Breast epithelium (tissue), 4 donors: Measurements from ENCODE around the gene ADAMTS1. TPM values are rescaled to one million over a fixed set of nuclear protein-coding genes. Genes with fewer than 3 reads are reported as not detected.
A peak's percentile ranks its signal among the peaks of the same experiment; 100 is the strongest.

Experiments
- DNase-seq, 2 donors: peaks; one replicate each; pipeline ENCODE4 v3.0.0-alpha.2; 2019; ENCODE audit warnings: low spot score in 2 of 2
- H3K27ac ChIP-seq, 2 donors: fragments of 200-600 bp; sonication (generic) in 1 of 2; one replicate each; pipeline ENCODE4 v1.5.1; 2016 to 2019; ENCODE audit warnings: mild to moderate bottlenecking in 1 of 2
- H3K27me3 ChIP-seq, 2 donors: fragments of 200-600 bp; sonication (generic) in 1 of 2; one replicate each; pipeline versions ENCODE4 v1.5.1 to v1.6.0; 2017 to 2019; ENCODE audit warnings: control low read depth in 1 of 2, mild to moderate bottlenecking in 1 of 2
- H3K36me3 ChIP-seq: fragments of 200-600 bp; one replicate; pipeline ENCODE4 v1.5.1; 2019
- H3K4me1 ChIP-seq, 2 donors: fragments of 200-600 bp; sonication (generic); one replicate each; pipeline ENCODE4 v1.5.1; 2016 to 2019; ENCODE audit warnings: control low read depth in 1 of 2
- H3K4me3 ChIP-seq, 3 donors: fragments of 200-600 bp; sonication (generic); 1 replicate in 2 of 3; 2 replicates in 1 of 3; pipeline ENCODE4 v1.5.1; 2016 to 2019; ENCODE audit warnings: mild to moderate bottlenecking in 3 of 3, moderate library complexity in 2 of 3
- H3K9me3 ChIP-seq, 2 donors: fragments of 200-600 bp; sonication (generic) in 1 of 2; one replicate each; pipeline ENCODE4 v1.5.1; 2016 to 2019; ENCODE audit warnings: control low read depth in 1 of 2
- CTCF ChIP-seq, 3 donors: fragments of 450-650 bp; IDR thresholded peaks; one replicate each; pipeline ENCODE4 v1.5.1; 2016 to 2017; ENCODE audit warnings: antibody characterized with exemption in 3 of 3, mild to moderate bottlenecking in 3 of 3, moderate library complexity in 3 of 3
- POLR2A ChIP-seq: fragments of 450-650 bp; IDR thresholded peaks from one replicate; pipeline ENCODE4 v1.6.1; 2016; ENCODE audit warnings: antibody characterized with exemption, mild to moderate bottlenecking, moderate library complexity
- POLR2AphosphoS5 ChIP-seq, 3 donors: sonication (generic); formaldehyde crosslinking; IDR thresholded peaks; one replicate each; pipeline ENCODE4 v1.6.1; 2017; ENCODE audit warnings: antibody characterized with exemption in 3 of 3
- intact Hi-C: fragments of 100-400 bp; cut with DNase I; formaldehyde crosslinking; loops from one replicate; pipeline ENCODE4 v1.15.1; 2023; ENCODE audit warnings: low total_unique reads
- total RNA-seq, 3 donors: library from RNA; depleted of rRNA; stranded (reverse); fragments of >200 nt; gene quantifications; one replicate each; pipeline ENCODE4 v1.1.0, GENCODE V29; 2016

ADAMTS1 gene
- total RNA-seq: 100 to 1,000 TPM in 1 of 3 donors, 10 to 100 TPM in 2; 72.0 to 198 (median 72.7) TPM

GRCh38 chr21:26845066-26845758, at the start of gene ADAMTS1:
ADAMTS1 (minus strand) TSS chr21:26845409; CDS start chr21:26844954, 455 bp downstream.
- TF ChIP-seq POLR2AphosphoS5 (IDR thresholded peaks at IDR 0.05) (peak; percentile 87 to 99 (median 99)), CTCF (IDR thresholded peaks at IDR 0.05) (no peak), POLR2A (peak; percentile 88)
- peak within 1 kb of the TSS; percentile 69 to 94 (median 83) for H3K4me3 ChIP-seq
- no peaks in the 10 kb centered on the region for H3K4me1 ChIP-seq
- H3K27ac ChIP-seq: peak within 1 kb of the TSS; percentile 85 to 98
- H3K27me3 ChIP-seq: no peaks in the 10 kb centered on the region
- H3K36me3 ChIP-seq: no peaks in the 10 kb centered on the region
- peak; percentile 71 to 87 for DNase-seq
- no peaks in the 10 kb centered on the region for H3K9me3 ChIP-seq
- intact Hi-C loops: no loop called here

GRCh38 chr21:26892151-26892550, 46.9 kb upstream of the ADAMTS1 start:
- Histone ChIP-seq H3K9me3 (no peaks in the 10 kb centered on the region), H3K36me3 (no peaks in the 10 kb centered on the region), H3K4me3 (no peak overlapping the region), H3K27me3 (no peaks in the 10 kb centered on the region), H3K4me1 (no peaks in the 10 kb centered on the region), H3K27ac (no peak overlapping the region)
- intact Hi-C loops: no loop called here
- no peak for DNase-seq
- TF ChIP-seq POLR2AphosphoS5 (IDR thresholded peaks at IDR 0.05): no peak
- TF ChIP-seq POLR2A: no peak
- TF ChIP-seq CTCF (IDR thresholded peaks at IDR 0.05): no peak

- intact Hi-C loops: no loop called here
- H3K27me3 ChIP-seq: no peaks in the 10 kb centered on the region
- H3K9me3 ChIP-seq: no peaks in the 10 kb centered on the region
- H3K27ac ChIP-seq: no peak overlapping the region
- no peak for DNase-seq
- TF ChIP-seq CTCF (IDR thresholded peaks at IDR 0.05) (no peak), POLR2A (no peak), POLR2AphosphoS5 (IDR thresholded peaks at IDR 0.05) (no peak)
- no peaks in the 10 kb centered on the region for H3K36me3 ChIP-seq
- no peak overlapping the region for H3K4me3 ChIP-seq
- no peaks in the 10 kb centered on the region for H3K4me1 ChIP-seq
Observed at GRCh38 chr21:26888931-26889330, 43.7 kb upstream of the ADAMTS1 start.

- Histone ChIP-seq H3K27me3 (no peaks in the 10 kb centered on the region), H3K27ac (no peak overlapping the region), H3K36me3 (no peaks in the 10 kb centered on the region), H3K9me3 (no peaks in the 10 kb centered on the region), H3K4me3 (no peak overlapping the region), H3K4me1 (no peaks in the 10 kb centered on the region)
- intact Hi-C loops: no loop called here
- TF ChIP-seq POLR2AphosphoS5 (IDR thresholded peaks at IDR 0.05) (no peak), POLR2A (no peak), CTCF (IDR thresholded peaks at IDR 0.05) (no peak)
- no peak for DNase-seq
Observed at GRCh38 chr21:26888256-26888655, 43.0 kb upstream of the ADAMTS1 start.

GRCh38 chr21:26887251-26887650, 42.0 kb upstream of the ADAMTS1 start:
- intact Hi-C loops: no loop called here
- H3K27ac ChIP-seq: peak overlapping the region in 1 of 2 donors; percentile 19
- H3K9me3 ChIP-seq: no peaks in the 10 kb centered on the region
- H3K4me3 ChIP-seq: no peak overlapping the region
- TF ChIP-seq POLR2A (no peak), POLR2AphosphoS5 (IDR thresholded peaks at IDR 0.05) (no peak), CTCF (IDR thresholded peaks at IDR 0.05) (no peak)
- no peaks in the 10 kb centered on the region for H3K36me3 ChIP-seq
- no peaks in the 10 kb centered on the region for H3K27me3 ChIP-seq
- no peaks in the 10 kb centered on the region for H3K4me1 ChIP-seq
- no peak for DNase-seq
